Neuronal stem cell (in vitro differentiated cells): ENCODE results near the gene SMAD3.

Experiments
- DNase-seq: peaks from one replicate; pipeline ENCODE4 v3.0.0-alpha.2; 2013; ENCODE audit warnings: low spot score
- H2AFZ ChIP-seq: one replicate; pipeline ENCODE4 v1.6.1; 2013; ENCODE audit warnings: mild to moderate bottlenecking, low read length, inconsistent platforms
- H2AK5ac ChIP-seq: 2 replicates; pipeline ENCODE4 v1.6.1; 2013; ENCODE audit warnings: low read depth, mild to moderate bottlenecking, inconsistent platforms, low read length, moderate library complexity, mixed read lengths
- H2BK120ac ChIP-seq: 2 replicates; pipeline ENCODE4 v1.6.1; 2013; ENCODE audit warnings: low read depth, mild to moderate bottlenecking, inconsistent platforms, low read length, moderate library complexity, mixed read lengths
- H2BK12ac ChIP-seq: one replicate; pipeline ENCODE4 v1.6.1; 2013; ENCODE audit warnings: low read length, inconsistent platforms
- H2BK15ac ChIP-seq: 2 replicates; pipeline ENCODE4 v1.6.1; 2013; ENCODE audit warnings: mild to moderate bottlenecking, low read length, inconsistent platforms, mixed read lengths
- H2BK5ac ChIP-seq: one replicate; pipeline ENCODE4 v1.6.1; 2013; ENCODE audit warnings: inconsistent platforms, mild to moderate bottlenecking, low read length, moderate library complexity
- H3K14ac ChIP-seq: one replicate; pipeline ENCODE4 v1.6.1; 2013; ENCODE audit warnings: low read length, inconsistent platforms
- H3K18ac ChIP-seq: 2 replicates; pipeline ENCODE4 v1.6.1; 2013; ENCODE audit warnings: low read length, inconsistent platforms
- H3K23ac ChIP-seq: 2 replicates; pipeline ENCODE4 v1.6.1; 2013; ENCODE audit warnings: low read depth, mild to moderate bottlenecking, mixed read lengths, low read length, inconsistent platforms; ENCODE audit not compliant: poor library complexity
- H3K27ac ChIP-seq: replicated peaks from 3 replicates; pipeline ENCODE4 v1.5.1; 2013; ENCODE audit warnings: low read length, inconsistent platforms
- H3K27me3 ChIP-seq, 3 experiments: 2 replicates each; pipeline ENCODE4 v1.6.1; 2013; ENCODE audit warnings: low read length in 3 of 3, mild to moderate bottlenecking in 2 of 3, inconsistent platforms in 1 of 3, low read depth in 1 of 3, mixed read lengths in 1 of 3, moderate library complexity in 1 of 3; ENCODE audit not compliant: control insufficient read depth in 3 of 3, insufficient read depth in 3 of 3
- H3K36me3 ChIP-seq, 2 donors: replicated peaks in 1 of 2; 2 replicates each; pipeline ENCODE4 v1.6.1; 2013; ENCODE audit warnings: low read length in 2 of 2; ENCODE audit not compliant: control insufficient read depth in 2 of 2, insufficient read depth in 2 of 2
- H3K4ac ChIP-seq: 2 replicates; pipeline ENCODE4 v1.6.1; 2013; ENCODE audit warnings: inconsistent platforms, mild to moderate bottlenecking, low read length, moderate library complexity
- H3K4me1 ChIP-seq, 2 donors: 1 replicate in 1 of 2; 2 replicates in 1 of 2; pipeline ENCODE4 v1.6.1; 2013; ENCODE audit warnings: low read length in 2 of 2, low read depth in 1 of 2; ENCODE audit not compliant: control insufficient read depth in 2 of 2, insufficient read depth in 1 of 2
- H3K4me2 ChIP-seq: one replicate; pipeline ENCODE4 v1.6.1; 2013; ENCODE audit warnings: mild to moderate bottlenecking, low read length, inconsistent platforms; ENCODE audit not compliant: insufficient read depth, poor library complexity, severe bottlenecking
- H3K4me3 ChIP-seq, 2 donors: 2 replicates each; pipeline ENCODE4 v1.5.1; 2013; ENCODE audit warnings: low read length in 2 of 2, mild to moderate bottlenecking in 2 of 2, inconsistent platforms in 1 of 2, moderate library complexity in 1 of 2
- H3K79me1 ChIP-seq: one replicate; pipeline ENCODE4 v1.6.1; 2013; ENCODE audit warnings: low read depth, mild to moderate bottlenecking, inconsistent platforms, low read length, moderate library complexity
- H3K9ac ChIP-seq: one replicate; pipeline ENCODE4 v1.6.1; 2013; ENCODE audit warnings: mild to moderate bottlenecking, low read depth, low read length, inconsistent platforms; ENCODE audit not compliant: poor library complexity
- H3K9me3 ChIP-seq, 2 donors: replicated peaks in 1 of 2; 2 replicates each; pipeline versions ENCODE3 to v1.6.1; 2013; ENCODE audit warnings: low read length in 2 of 2, mild to moderate bottlenecking in 2 of 2, inconsistent platforms in 1 of 2, low read depth in 1 of 2, mixed read lengths in 1 of 2, moderate library complexity in 1 of 2; ENCODE audit not compliant: control insufficient read depth in 2 of 2, insufficient read depth in 1 of 2
- H4K8ac ChIP-seq: one replicate; pipeline ENCODE4 v1.6.1; 2013; ENCODE audit warnings: low read depth, mild to moderate bottlenecking, inconsistent platforms, low read length, moderate library complexity
- H4K91ac ChIP-seq: one replicate; pipeline ENCODE4 v1.6.1; 2013; ENCODE audit warnings: low read length, low read depth, mild to moderate bottlenecking, inconsistent platforms; ENCODE audit not compliant: poor library complexity
- WGBS, 2 donors: extraction: QIAGEN DNeasy Blood & Tissue Kit; methylation state at CpG; one replicate each; pipeline ENCODE4 v1.1.7; 2013; ENCODE audit warnings: missing lambda C conversion rate in 2 of 2, mixed read lengths in 1 of 2; ENCODE audit not compliant: insufficient read length in 2 of 2, insufficient replicate concordance in 1 of 2; ENCODE audit errors: extremely low coverage in 2 of 2; 5-methylcytosine and 5-hydroxymethylcytosine counted together

The SMAD3 gene

GRCh38 chr15:67022587-67023105 is 42.8 kb upstream of the SMAD3 start:
- Histone ChIP-seq H2BK15ac (no peak overlapping the region), H3K27ac (no peak overlapping the region), H2BK5ac (no peak overlapping the region), H4K91ac (no peak overlapping the region), H3K23ac (no peak overlapping the region), H2AK5ac (no peak overlapping the region), H2AFZ (no peak overlapping the region), H2BK120ac (no peak overlapping the region), H3K18ac (no peak overlapping the region), H3K4me1 (peaks cover 16% of the 10 kb centered on the region in 2 donors), H3K4me3 (peak overlapping the region in 1 of 2 donors; percentile 59), H4K8ac (no peak overlapping the region), H2BK12ac (no peak overlapping the region), H3K4me2 (no peak overlapping the region), H3K79me1 (no peaks in the 10 kb centered on the region), H3K9ac (no peak overlapping the region), H3K4ac (no peak overlapping the region), H3K9me3 (no peaks in the 10 kb centered on the region), H3K14ac (no peak overlapping the region), H3K36me3 (no peaks in the 10 kb centered on the region), H3K27me3 (no peaks in the 10 kb centered on the region)
- DNase-seq, result no peak

DNA sequence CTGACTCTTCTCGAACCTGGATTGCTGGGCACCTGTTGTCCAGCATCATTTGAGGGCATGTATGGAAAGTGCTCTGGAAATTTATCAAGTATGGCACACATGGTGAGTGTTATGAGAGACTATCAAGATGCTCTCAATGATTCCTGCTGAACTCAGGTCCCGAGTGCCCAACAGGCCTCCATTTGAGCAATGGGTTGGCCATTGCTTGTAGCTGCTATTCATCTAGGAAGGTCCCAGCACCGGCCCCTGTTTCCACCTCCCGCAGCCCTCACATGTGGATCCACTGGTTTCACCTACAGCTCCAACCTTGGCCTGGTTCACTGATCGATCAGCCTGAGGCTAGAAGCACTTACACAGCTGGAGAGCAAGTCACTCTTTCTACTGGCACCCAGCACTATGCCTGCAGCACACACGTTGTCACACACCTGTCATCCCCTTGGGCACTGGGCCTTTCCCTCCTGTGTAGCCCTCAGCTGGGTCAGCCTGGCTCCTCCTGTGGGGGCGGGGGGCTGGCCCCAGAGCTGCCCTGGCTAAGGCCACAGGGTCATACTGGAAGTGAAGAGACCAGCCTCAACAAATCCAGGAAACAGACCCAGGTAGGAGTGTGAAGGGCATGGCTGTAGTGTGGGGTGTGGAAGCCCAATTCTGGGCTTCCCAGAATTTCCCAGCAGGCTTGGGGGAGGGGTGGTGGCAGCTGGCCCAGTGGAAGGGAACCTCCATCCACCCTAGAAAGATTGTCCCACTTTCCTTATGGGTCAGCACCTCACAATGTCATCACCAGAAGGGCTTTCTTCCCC is 41.7 kb upstream of the SMAD3 start:
- Histone ChIP-seq H2AK5ac (peak overlapping the region; percentile 92), H3K36me3 (no peaks in the 10 kb centered on the region), H3K27me3 (no peaks in the 10 kb centered on the region), H3K18ac (peak overlapping the region; percentile 67), H2BK120ac (no peak overlapping the region), H2BK5ac (peak overlapping the region; percentile 62), H2BK15ac (peak overlapping the region; percentile 96), H3K14ac (no peak overlapping the region), H4K91ac (peak overlapping the region; percentile 80), H3K9ac (no peak overlapping the region), H3K4me3 (no peak overlapping the region), H3K4me2 (no peak overlapping the region), H4K8ac (no peak overlapping the region), H3K27ac (no peak overlapping the region), H2BK12ac (peak overlapping the region; percentile 76), H3K79me1 (no peaks in the 10 kb centered on the region), H2AFZ (no peak overlapping the region), H3K4me1 (peaks cover 12 to 16% of the 10 kb centered on the region in 2 donors), H3K23ac (no peak overlapping the region), H3K4ac (peak overlapping the region; percentile 70), H3K9me3 (no peaks in the 10 kb centered on the region)
- DNase-seq, result no peak
- WGBS, 2 donors, result no CpG with 5 or more reads among the region's 7 CpGs

- Histone ChIP-seq H3K27me3 (no peaks in the 10 kb centered on the region), H3K4ac (no peak overlapping the region), H3K14ac (no peak overlapping the region), H3K4me1 (peaks cover 12 to 18% of the 10 kb centered on the region in 2 donors), H3K79me1 (no peaks in the 10 kb centered on the region), H2BK120ac (no peak overlapping the region), H2BK5ac (peak overlapping the region; percentile 62), H2AK5ac (peak overlapping the region; percentile 92), H3K27ac (no peak overlapping the region), H4K8ac (no peak overlapping the region), H2BK15ac (no peak overlapping the region), H3K4me3 (no peak overlapping the region), H3K36me3 (no peaks in the 10 kb centered on the region), H3K4me2 (no peak overlapping the region), H2AFZ (no peak overlapping the region), H3K23ac (no peak overlapping the region), H3K9ac (no peak overlapping the region), H3K18ac (no peak overlapping the region), H3K9me3 (no peaks in the 10 kb centered on the region), H2BK12ac (no peak overlapping the region), H4K91ac (no peak overlapping the region)
- no peak for DNase-seq
- no CpG with 5 or more reads among the region's 6 CpGs for WGBS, 2 donors
Observed at GRCh38 chr15:67024314-67024997, 40.9 kb upstream of the SMAD3 start.

GRCh38 chr15:67024998-67025368 is 40.4 kb upstream of the SMAD3 start:
- Histone ChIP-seq H3K23ac (no peak overlapping the region), H3K18ac (no peak overlapping the region), H3K27me3 (no peaks in the 10 kb centered on the region), H3K4me1 (peaks cover 17 to 24% of the 10 kb centered on the region in 2 donors), H3K9me3 (no peaks in the 10 kb centered on the region), H2BK15ac (no peak overlapping the region), H3K36me3 (no peaks in the 10 kb centered on the region), H4K91ac (no peak overlapping the region), H3K14ac (no peak overlapping the region), H3K27ac (no peak overlapping the region), H2AK5ac (no peak overlapping the region), H3K4me2 (no peak overlapping the region), H4K8ac (no peak overlapping the region), H3K9ac (no peak overlapping the region), H2BK5ac (no peak overlapping the region), H3K79me1 (no peaks in the 10 kb centered on the region), H3K4me3 (no peak overlapping the region), H3K4ac (no peak overlapping the region), H2AFZ (no peak overlapping the region), H2BK12ac (no peak overlapping the region), H2BK120ac (no peak overlapping the region)
- no peak for DNase-seq
- no CpG with 5 or more reads among the region's 3 CpGs for WGBS, 2 donors
